GM12891 (cell line): ENCODE data around the gene PPP1R1C.

Experiments
- PAX5 ChIP-seq: IDR thresholded peaks from 2 replicates; pipeline ENCODE4 v1.6.1; 2011; ENCODE audit warnings: low read length, moderate library complexity, mild to moderate bottlenecking; ENCODE audit not compliant: insufficient read depth, severe bottlenecking
- POLR2A ChIP-seq: IDR thresholded peaks from 2 replicates; pipeline ENCODE4 v1.6.1; 2011; ENCODE audit warnings: low read depth, low read length, control low read depth
- POLR2AphosphoS5 ChIP-seq: IDR thresholded peaks from 2 replicates; pipeline ENCODE4 v1.6.1; 2011; ENCODE audit warnings: low read depth, low read length, control low read depth
- SPI1 ChIP-seq: IDR thresholded peaks from 2 replicates; pipeline ENCODE4 v1.6.1; 2011; ENCODE audit warnings: low read depth, low read length, control low read depth
- TAF1 ChIP-seq: IDR thresholded peaks from 2 replicates; pipeline ENCODE4 v1.6.1; 2011; ENCODE audit warnings: low read depth, low read length, control low read depth

DNA sequence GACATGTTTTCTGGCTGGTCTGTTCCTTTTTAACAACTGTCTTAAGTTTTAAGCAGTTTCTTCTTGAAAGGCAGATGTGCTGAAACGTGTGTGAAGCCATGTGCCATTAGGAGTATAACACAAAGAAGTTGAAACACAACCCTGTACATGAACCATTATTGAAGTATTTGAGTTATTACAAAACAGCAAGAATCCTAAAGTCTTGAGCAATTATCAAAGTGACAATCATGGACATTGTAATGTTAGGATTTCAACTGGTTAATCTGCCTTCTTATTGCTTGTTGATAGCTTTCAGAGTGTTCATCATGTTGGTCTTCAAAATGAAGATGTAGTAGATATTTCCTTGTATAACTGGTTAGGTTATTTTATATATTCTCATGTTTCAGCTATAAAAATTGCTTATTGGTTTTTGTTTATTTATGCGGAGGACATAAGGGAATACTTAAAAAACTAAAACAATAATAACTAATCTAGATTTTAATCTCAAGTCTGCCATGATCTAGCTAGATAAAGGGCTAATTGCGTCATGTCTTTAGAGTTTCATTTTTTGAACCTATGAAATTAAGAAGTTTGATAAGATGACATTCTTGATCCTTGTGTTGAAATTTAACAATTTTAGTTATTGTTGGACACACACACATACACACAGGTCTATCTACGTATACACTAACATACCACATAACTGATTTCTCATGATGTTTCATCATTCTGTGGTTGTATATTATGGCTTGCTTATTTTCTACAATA, 21.1 kb downstream of the PPP1R1C start:
- TF ChIP-seq POLR2A (no peak), POLR2AphosphoS5 (no peak), TAF1 (no peak), PAX5 (no peak), SPI1 (no peak)
